ENCODE data around the gene DGKI. TPM values are rescaled to one million over a fixed set of nuclear protein-coding genes. Genes with fewer than 3 reads are reported as not detected.
A peak's percentile ranks its signal among the peaks of the same experiment; 100 is the strongest.
"Not testable (repeated sequence)": the region's sequence is repeated elsewhere in the genome, so short reads cannot be mapped to it uniquely, and the experiment has no call there.

DGKI gene
- total and polyA plus RNA-seq, 2 of the 13 experiments (the other 11 are each of a cell fraction or from before 2014, with no cell fraction given): 0.09 to 0.17 TPM

GRCh38 chr7:137832382-137832781, 14.4 kb downstream of the DGKI start:
- H3K27ac ChIP-seq (ENCODE audit: extremely low read length, insufficient read depth, low read length): no peak overlapping the region
- no peaks in the 10 kb centered on the region for H3K36me3 ChIP-seq (replicated peaks in 1 of 2; ENCODE audit: control insufficient read depth in 1 of 2, insufficient read depth in 2 of 2, low read length in 2 of 2)
- FAIRE-seq (no peak), DNase-seq (ENCODE audit: low spot score) (no peak), ATAC-seq (no peak)
- 64% methylated on average over 2 of the region's 2 CpGs for WGBS (ENCODE audit: low lambda C conversion rate)
- H3K4me2 ChIP-seq (ENCODE audit: low read depth, low read length): no peak overlapping the region
- intact Hi-C loops (cut with micrococcal nuclease; ENCODE audit: unreplicated experiment) (no loop called here), in situ Hi-C loops (cut with HindIII; ENCODE audit: extremely low pct_ligation_motif_present, low pct_unique_long_range_greater_than_20kb) (no loop called here)
- H3K9me3 ChIP-seq (ENCODE audit: low read length): peaks cover 27% of the 10 kb centered on the region
- H4K20me1 ChIP-seq (ENCODE audit: insufficient read depth, low read length): no peaks in the 10 kb centered on the region
- no TSS peak for BruUV-seq (replicated peaks)
- no peaks in the 10 kb centered on the region for H3K79me2 ChIP-seq (ENCODE audit: insufficient read depth, low read length)
- POLR2A ChIA-PET: no interaction called here
- TF ChIP-seq GMEB2 (CRISPR knock-in tag; IDR thresholded peaks at IDR 0.05; ENCODE audit: low read depth) (no peak), ZFP36 (IDR thresholded peaks at IDR 0.05; ENCODE audit: borderline replicate concordance, low read depth, low read length, partially characterized antibody) (peak; percentile 49)
- no peaks in the 10 kb centered on the region for H3K27me3 ChIP-seq (ENCODE audit: control insufficient read depth in 1 of 2, insufficient read depth in 2 of 2, low read length in 2 of 2)
- no peak overlapping the region for H3K9ac ChIP-seq (ENCODE audit: insufficient read depth, low read depth, low read length)
- H3K4me3 ChIP-seq (replicated peaks in 1 of 3; ENCODE audit: insufficient read depth in 1 of 3, low read depth in 2 of 3, low read length in 3 of 3): no peak overlapping the region
- H2AFZ ChIP-seq (ENCODE audit: low read length): no peak overlapping the region
- H3K4me1 ChIP-seq (ENCODE audit: insufficient read depth, low read length): peaks cover 5% of the 10 kb centered on the region; the same call in 1 of the 2 replicates
- CTCF ChIA-PET (ENCODE audit: low intra/inter-chr PET ratio, low total read pairs): no interaction called here

DNA sequence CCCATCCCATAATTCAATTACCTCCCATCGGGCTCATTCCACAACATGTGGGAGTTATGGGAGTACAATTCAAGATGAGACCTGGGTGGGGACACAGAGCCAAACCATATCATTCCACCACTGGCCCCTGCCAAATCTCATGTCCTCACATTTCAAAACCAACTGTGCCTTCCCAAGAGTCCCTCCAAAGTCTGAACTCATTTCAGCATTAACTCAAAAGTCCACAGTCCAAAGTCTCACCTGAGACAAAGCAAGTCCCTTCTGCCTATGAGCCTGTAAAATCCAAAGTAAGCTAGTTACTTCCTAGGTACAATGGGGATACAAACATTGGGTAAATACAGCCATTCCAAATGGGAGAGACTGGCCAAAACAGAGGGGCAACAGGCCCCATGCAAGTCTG, 15.2 kb downstream of the DGKI start:
- POLR2A ChIA-PET; CTCF ChIA-PET (ENCODE audit: low intra/inter-chr PET ratio, low total read pairs); H3K4me2 ChIP-seq (ENCODE audit: low read depth, low read length); in situ Hi-C loops (cut with HindIII; ENCODE audit: extremely low pct_ligation_motif_present, low pct_unique_long_range_greater_than_20kb); H3K4me3 ChIP-seq (replicated peaks in 1 of 3; ENCODE audit: insufficient read depth in 1 of 3, low read depth in 2 of 3, low read length in 3 of 3); H3K4me1 ChIP-seq (ENCODE audit: insufficient read depth, low read length); FAIRE-seq; H3K27ac ChIP-seq (ENCODE audit: extremely low read length, insufficient read depth, low read length); ATAC-seq; intact Hi-C loops (cut with micrococcal nuclease; ENCODE audit: unreplicated experiment); H4K20me1 ChIP-seq (ENCODE audit: insufficient read depth, low read length); H3K27me3 ChIP-seq (ENCODE audit: control insufficient read depth in 1 of 2, insufficient read depth in 2 of 2, low read length in 2 of 2); H3K79me2 ChIP-seq (ENCODE audit: insufficient read depth, low read length); BruUV-seq (replicated peaks); H3K9ac ChIP-seq (ENCODE audit: insufficient read depth, low read depth, low read length); H2AFZ ChIP-seq (ENCODE audit: low read length); DNase-seq (ENCODE audit: low spot score); H3K36me3 ChIP-seq (replicated peaks in 1 of 2; ENCODE audit: control insufficient read depth in 1 of 2, insufficient read depth in 2 of 2, low read length in 2 of 2): not testable (repeated sequence)
- 85% methylated on average over 1 of the region's 1 CpG for WGBS (ENCODE audit: low lambda C conversion rate)
- H3K9me3 ChIP-seq (ENCODE audit: low read length): peaks cover 27% of the 10 kb centered on the region
